Thymus (tissue), 11 donors: Measurements from ENCODE around the gene EPB42. TPM values are rescaled to one million over a fixed set of nuclear protein-coding genes. Genes with fewer than 3 reads are reported as not detected.
"Not testable (repeated sequence)": the region's sequence is repeated elsewhere in the genome, so short reads cannot be mapped to it uniquely, and the experiment has no call there.

Experiments
- DNase-seq, 9 donors: peaks; one replicate each; pipeline ENCODE4 v3.0.0-alpha.2; 2013; ENCODE audit warnings: low spot score in 9 of 9, low read depth in 6 of 9, missing footprints in 1 of 9
- H3K27ac ChIP-seq, 2 donors: one replicate each; pipeline ENCODE4 v1.5.1; 2013; ENCODE audit warnings: control low read depth in 1 of 2, low read depth in 1 of 2, low read length in 1 of 2, mild to moderate bottlenecking in 1 of 2, moderate library complexity in 1 of 2
- H3K27me3 ChIP-seq, 2 donors: one replicate each; pipeline ENCODE4 v1.5.1; 2013; ENCODE audit warnings: low read length in 1 of 2; ENCODE audit not compliant: control insufficient read depth in 2 of 2, insufficient read depth in 1 of 2
- H3K36me3 ChIP-seq, 2 donors: one replicate each; pipeline ENCODE4 v1.5.1; 2013; ENCODE audit warnings: low read length in 1 of 2, mild to moderate bottlenecking in 1 of 2, moderate library complexity in 1 of 2; ENCODE audit not compliant: control insufficient read depth in 2 of 2, insufficient read depth in 2 of 2
- H3K4me1 ChIP-seq, 2 donors: one replicate each; pipeline ENCODE4 v1.5.1; 2013; ENCODE audit warnings: low read length in 2 of 2; ENCODE audit not compliant: control insufficient read depth in 2 of 2, insufficient read depth in 2 of 2
- H3K4me3 ChIP-seq, 2 donors: one replicate each; pipeline ENCODE4 v1.5.1; 2013; ENCODE audit warnings: low read length in 2 of 2, control low read depth in 1 of 2, mild to moderate bottlenecking in 1 of 2
- H3K9me3 ChIP-seq, 2 donors: one replicate each; pipeline ENCODE4 v1.5.1; 2013; ENCODE audit warnings: low read length in 1 of 2, mild to moderate bottlenecking in 1 of 2; ENCODE audit not compliant: control insufficient read depth in 2 of 2, insufficient read depth in 1 of 2
- WGBS: extraction: QIAGEN DNeasy Blood & Tissue Kit; methylation state at CpG from one replicate; pipeline ENCODE4 v1.1.7; 2013; 5-methylcytosine and 5-hydroxymethylcytosine counted together
- polyA plus RNA-seq: library from polyadenylated mRNA; stranded (reverse); fragments of 200-250 nt; gene quantifications from one replicate; pipeline ENCODE4 v1.2.3, GENCODE V29; 2013
- total RNA-seq: library from RNA; stranded (reverse); fragments of 120-200 nt; gene quantifications from one replicate; pipeline ENCODE4 v1.2.4, GENCODE V29; 2013
- donor health status: healthy.

EPB42 gene
- total and polyA plus RNA-seq, 2 donors = 0.21 to 2.8 TPM

DNA sequence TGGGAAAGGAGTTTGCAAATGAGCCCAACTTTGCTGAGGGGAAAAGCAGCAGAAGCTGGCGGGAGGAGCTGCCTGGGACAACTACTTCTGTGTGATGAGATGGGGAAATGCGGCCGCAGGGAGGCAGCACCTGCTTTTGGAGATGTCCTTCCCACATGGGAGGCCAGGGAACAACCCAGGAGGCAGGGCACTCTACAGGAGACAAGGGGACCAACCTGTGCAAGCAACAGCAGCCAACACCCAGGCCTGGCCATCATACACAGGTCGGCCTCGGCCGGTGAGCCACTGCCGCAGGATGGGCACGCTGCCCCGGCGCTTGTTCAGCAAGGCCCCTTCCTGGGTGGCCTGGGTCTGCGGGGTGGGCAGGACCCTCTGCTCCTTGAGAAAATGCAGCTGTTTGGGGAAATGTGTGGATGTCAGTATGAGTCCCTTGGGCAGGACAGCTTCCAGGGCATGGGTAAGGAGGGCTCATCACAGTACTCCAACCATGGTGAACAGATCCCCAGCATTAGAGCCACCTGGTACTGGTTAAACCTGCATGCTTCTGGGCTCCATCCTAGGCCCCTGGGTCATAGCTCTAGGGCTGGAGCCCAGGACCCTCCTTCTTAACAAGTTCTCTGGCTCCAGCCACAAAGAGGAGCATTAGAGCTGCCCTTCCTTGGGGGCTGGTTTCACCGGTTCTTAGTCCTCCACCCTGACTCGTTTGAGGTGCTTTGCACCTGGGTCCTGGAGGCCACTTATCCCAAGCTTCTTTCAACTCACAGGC is 11.6 kb downstream of the EPB42 start:
- no peaks in the 10 kb centered on the region for H3K9me3 ChIP-seq
- WGBS = 80% methylated on average over 13 of the region's 13 CpGs
- no peaks in the 10 kb centered on the region for H3K4me1 ChIP-seq
- H3K36me3 ChIP-seq = no peaks in the 10 kb centered on the region
- no peak overlapping the region for H3K4me3 ChIP-seq
- no peak for DNase-seq
- H3K27me3 ChIP-seq = peaks cover 0 to 37% of the 10 kb centered on the region in 2 donors
- no peak overlapping the region for H3K27ac ChIP-seq

DNA sequence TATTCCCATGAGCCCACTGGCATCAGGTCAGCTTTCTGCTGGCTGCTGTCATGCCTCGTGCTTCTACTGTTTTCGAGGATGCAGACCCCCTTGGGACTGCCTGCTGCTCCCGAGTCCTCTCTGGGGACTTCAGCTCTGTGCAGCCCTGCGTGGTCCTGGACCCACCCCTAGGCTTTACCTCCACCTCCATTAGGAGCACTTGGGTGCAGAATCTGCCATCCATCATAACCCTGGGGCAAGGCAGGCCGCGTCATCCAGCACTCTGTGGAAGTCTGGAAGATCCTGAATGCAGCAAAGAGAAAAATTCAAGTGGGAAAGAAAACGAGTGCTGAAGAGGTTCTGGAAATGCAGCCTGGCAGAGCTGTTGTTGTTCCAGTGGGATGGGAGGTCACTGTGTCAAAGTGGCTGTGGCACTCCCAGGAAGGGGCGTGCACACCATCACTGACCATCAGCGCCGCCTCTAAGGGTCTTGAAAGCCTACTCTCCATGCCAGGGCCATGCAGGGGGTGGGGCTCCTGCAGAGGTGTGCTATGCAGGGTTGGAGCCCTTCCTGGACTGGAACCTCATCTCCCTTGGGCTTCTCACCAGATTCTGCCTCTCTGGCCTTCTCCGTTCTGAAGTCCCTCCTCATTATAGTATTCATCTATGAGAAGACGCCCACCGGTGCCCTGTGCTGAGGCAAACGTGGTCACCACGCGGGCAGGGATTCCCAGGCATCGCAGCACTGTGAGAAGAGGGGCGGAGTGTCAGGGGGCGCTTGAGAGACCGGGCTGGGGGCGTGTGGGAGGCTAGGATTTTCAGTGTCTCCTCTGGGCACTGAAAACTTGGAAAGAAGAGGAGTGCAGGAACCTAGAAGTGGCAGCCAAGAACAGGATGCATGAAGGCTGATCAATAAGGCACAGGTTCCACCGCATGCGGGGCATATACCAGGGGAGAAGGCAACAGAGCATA is 12.5 kb downstream of the EPB42 start:
- no peak for DNase-seq
- peaks cover 0 to 37% of the 10 kb centered on the region in 2 donors for H3K27me3 ChIP-seq
- H3K27ac ChIP-seq = no peak overlapping the region
- 80% methylated on average over 23 of the region's 23 CpGs for WGBS
- H3K36me3 ChIP-seq = no peaks in the 10 kb centered on the region
- H3K9me3 ChIP-seq = no peaks in the 10 kb centered on the region
- H3K4me1 ChIP-seq = no peaks in the 10 kb centered on the region
- H3K4me3 ChIP-seq = no peak overlapping the region

DNA sequence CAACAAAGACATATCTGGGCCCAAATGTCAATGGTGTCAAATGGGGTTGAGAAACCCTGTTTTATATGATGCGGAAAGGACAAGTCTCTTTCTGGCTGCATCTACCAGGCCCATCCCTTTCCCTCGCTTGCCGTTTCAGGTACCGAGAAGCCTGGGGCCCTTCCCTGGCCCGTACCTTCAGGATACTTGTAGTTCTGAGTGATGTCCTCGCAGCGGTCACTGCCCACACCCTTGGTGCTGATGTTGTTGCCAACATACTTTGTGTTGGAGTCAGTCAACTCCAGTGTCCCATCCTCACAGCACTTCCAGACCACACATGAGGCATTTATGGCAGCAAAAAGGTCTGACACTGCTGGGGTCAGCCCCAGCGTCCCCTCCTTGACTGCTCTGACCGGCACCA is 13.8 kb downstream of the EPB42 start:
- Histone ChIP-seq H3K4me3 (no peak overlapping the region), H3K4me1 (no peaks in the 10 kb centered on the region), H3K27ac (no peak overlapping the region), H3K36me3 (no peaks in the 10 kb centered on the region), H3K27me3 (peaks cover 0 to 37% of the 10 kb centered on the region in 2 donors), H3K9me3 (no peaks in the 10 kb centered on the region)
- no peak for DNase-seq
- 95% methylated on average over 9 of the region's 9 CpGs for WGBS

DNA sequence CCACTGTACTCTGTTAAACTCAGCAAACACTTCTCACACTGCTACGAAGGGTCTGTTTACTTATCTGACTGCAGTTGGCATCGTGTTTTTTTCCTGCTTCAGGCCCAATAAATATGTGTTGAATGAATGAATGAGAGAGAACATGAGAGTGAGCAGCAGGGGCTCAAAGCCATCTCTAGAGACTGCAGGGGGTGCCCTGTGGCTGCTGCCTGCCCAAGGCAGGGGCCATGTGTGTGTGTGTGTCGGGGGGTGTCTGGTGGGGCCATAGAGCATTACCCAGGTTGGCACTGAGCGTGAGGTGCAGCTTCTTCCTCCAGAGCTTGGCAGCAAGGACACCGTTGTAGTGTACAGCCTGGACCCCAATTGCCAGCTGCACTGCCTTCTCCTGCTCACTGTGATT is 14.8 kb downstream of the EPB42 start:
- no peak overlapping the region for H3K27ac ChIP-seq
- no peaks in the 10 kb centered on the region for H3K9me3 ChIP-seq
- no peaks in the 10 kb centered on the region for H3K36me3 ChIP-seq
- 94% methylated on average over 5 of the region's 5 CpGs for whole genome bisulfite sequencing
- H3K4me1 ChIP-seq = no peaks in the 10 kb centered on the region
- peaks cover 0 to 37% of the 10 kb centered on the region in 2 donors for H3K27me3 ChIP-seq
- DNase-seq = no peak
- H3K4me3 ChIP-seq = no peak overlapping the region

DNA sequence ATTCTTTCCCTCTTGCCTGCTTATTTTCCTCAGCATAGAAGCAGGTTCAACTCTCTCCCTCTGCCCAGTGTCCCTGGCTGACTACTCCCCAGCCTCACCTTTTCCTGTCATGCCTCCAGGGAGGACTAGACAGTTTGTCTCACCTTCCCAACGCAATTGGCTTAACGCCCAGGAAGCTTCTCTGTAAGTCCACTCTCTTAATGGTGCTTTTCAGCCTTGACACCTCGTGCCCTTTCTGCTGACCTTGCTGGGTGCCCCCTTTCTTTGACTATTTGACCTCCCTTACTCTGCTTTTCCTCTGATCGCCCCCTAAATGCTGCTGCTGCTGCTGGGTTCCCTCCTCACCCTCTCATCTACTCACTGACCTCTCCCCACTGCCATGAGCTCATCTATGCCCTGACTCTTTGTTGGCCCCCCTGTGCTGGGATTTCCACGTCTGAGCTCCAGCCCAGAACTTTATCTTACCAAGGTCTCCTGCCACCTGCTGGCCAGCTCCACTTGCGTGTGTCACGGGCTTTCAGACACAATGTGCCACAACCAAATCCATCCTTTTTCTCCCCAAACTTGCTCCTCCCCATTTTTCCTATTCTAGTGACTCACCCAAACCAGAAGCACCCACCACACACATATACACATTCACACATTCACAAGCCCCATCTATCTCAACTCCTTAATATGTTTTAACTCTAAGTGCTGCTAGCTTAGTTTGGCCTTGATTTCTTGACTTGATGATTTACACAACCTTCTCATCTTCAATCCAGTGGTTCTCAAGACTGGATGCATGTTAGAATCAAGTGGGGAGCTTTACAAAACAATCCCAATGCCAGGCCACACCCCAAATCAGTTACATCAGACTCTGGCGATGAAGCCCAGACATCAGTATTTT is 16.6 kb downstream of the EPB42 start:
- Histone ChIP-seq H3K9me3 (no peaks in the 10 kb centered on the region), H3K36me3 (no peaks in the 10 kb centered on the region), H3K27me3 (peaks cover 0 to 27% of the 10 kb centered on the region in 2 donors), H3K27ac (no peak overlapping the region), H3K4me3 (no peak overlapping the region), H3K4me1 (no peaks in the 10 kb centered on the region)
- DNase-seq = peak in 2 of 9 donors; percentile 41 to 51
- WGBS = 55% methylated on average over 8 of the region's 8 CpGs

DNA sequence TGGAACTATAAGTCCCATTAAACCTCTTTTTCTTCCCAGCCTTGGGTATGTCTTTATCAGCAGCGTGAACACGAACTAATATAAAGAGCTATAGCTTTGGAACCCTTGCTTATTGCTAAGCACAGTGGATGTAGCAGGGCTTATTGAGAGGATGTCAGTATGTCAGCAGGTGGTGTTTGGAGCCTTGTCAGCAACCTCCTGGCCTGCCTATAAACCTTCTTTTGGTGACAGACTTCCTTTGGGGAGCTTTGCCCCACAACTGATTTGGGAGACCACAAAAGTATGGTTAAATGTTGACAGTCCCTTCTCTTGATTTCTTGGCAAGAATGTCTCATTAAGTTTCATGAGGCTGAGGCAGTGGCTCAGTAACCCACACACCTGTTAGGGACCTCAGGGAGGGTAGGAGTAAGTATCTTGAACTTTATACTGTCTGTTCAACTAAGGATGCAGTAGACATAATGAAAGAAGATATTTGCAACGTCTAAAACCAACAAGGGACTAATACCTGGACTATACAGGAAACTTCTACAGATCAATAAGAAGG is 20.8 kb downstream of the EPB42 start:
- H3K27me3 ChIP-seq = no peaks in the 10 kb centered on the region
- H3K4me3 ChIP-seq = no peak overlapping the region
- H3K9me3 ChIP-seq = no peaks in the 10 kb centered on the region
- 91% methylated on average over 3 of the region's 3 CpGs for WGBS
- no peaks in the 10 kb centered on the region for H3K4me1 ChIP-seq
- DNase-seq = no peak
- H3K27ac ChIP-seq = no peak overlapping the region
- peaks cover 6 to 14% of the 10 kb centered on the region in 2 donors for H3K36me3 ChIP-seq

DNA sequence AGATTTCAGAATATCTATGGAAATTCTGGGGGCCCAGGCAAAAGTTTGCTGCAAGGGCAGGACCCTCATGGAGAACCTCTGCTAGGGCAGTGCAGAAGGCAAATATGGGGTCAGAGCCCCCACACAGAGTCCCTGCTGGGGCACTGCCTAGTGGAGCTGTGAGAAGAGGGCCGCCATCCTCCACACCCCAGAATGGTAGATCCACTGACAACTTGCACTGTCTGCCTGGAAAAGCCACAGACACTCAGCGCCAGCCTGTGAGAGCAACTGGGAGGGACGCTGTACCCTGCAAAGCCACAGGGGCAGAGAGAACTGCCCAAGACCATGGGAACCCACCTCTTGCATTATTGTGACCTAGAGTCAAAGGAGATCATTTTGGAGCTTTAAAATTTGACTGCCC is 21.8 kb downstream of the EPB42 start:
- Histone ChIP-seq H3K9me3 (no peaks in the 10 kb centered on the region), H3K27me3 (no peaks in the 10 kb centered on the region), H3K36me3 (peaks cover 14 to 20% of the 10 kb centered on the region in 2 donors), H3K4me3 (no peak overlapping the region), H3K27ac (no peak overlapping the region), H3K4me1 (no peaks in the 10 kb centered on the region)
- no peak for DNase-seq
- 99% methylated on average over 3 of the region's 3 CpGs for whole genome bisulfite sequencing

DNA sequence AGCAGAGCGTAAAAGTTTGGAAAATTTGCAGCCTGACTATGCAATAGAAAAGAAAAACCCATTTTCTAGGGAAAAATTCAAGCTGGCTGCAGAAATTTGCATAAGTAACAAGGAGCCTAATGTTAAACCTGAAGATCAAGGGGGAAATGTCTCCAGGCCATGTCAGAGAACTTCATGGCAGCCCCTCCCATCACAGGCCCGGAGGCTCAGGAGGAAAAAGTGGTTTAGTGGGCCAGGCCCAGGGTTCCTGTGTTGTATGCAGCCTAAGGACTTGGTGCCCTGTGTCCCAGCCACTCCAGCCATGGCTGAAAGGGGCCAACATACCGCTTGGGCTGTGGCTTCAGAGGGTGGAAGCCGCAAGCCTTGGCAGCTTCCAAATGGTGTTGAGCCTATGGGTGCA is 22.3 kb downstream of the EPB42 start:
- H3K27ac ChIP-seq, H3K27me3 ChIP-seq, H3K9me3 ChIP-seq, DNase-seq, H3K4me3 ChIP-seq, H3K4me1 ChIP-seq: not testable (repeated sequence)
- H3K36me3 ChIP-seq = peaks cover 14 to 20% of the 10 kb centered on the region in 2 donors
- over 99% methylated on average over 4 of the region's 4 CpGs for WGBS
